BLaER1 treated with 17β-estradiol and CSF1 and Interleukin-3, amounts not matched to agents 10 nM and 100 nM (cell line): ENCODE measurements around the gene SEC14L2.
A peak's percentile ranks its signal among the peaks of the same experiment; 100 is the strongest.

ENCODE experiments used
- H3K27ac ChIP-seq, 11 experiments: shearing (Covaris generic); formaldehyde crosslinking; 2 replicates each; pipeline ENCODE4 v1.8.1; 2022
- H3K27me3 ChIP-seq, 11 experiments: shearing (Covaris generic); formaldehyde crosslinking; 2 replicates each; pipeline ENCODE4 v1.8.1; 2022
- H3K36me3 ChIP-seq, 11 experiments: shearing (Covaris generic); formaldehyde crosslinking; 2 replicates each; pipeline ENCODE4 v1.8.1; 2022
- H3K4me1 ChIP-seq, 10 experiments: shearing (Covaris generic); formaldehyde crosslinking; 2 replicates each; pipeline ENCODE4 v1.8.1; 2022
- H3K4me2 ChIP-seq, 11 experiments: shearing (Covaris generic); formaldehyde crosslinking; 2 replicates each; pipeline ENCODE4 v1.8.1; 2022
- H3K4me3 ChIP-seq, 10 experiments: shearing (Covaris generic); formaldehyde crosslinking; 2 replicates each; pipeline ENCODE4 v1.8.1; 2022
- H3K9ac ChIP-seq, 11 experiments: shearing (Covaris generic); formaldehyde crosslinking; 2 replicates each; pipeline ENCODE4 v1.8.1; 2022
- H3K9me3 ChIP-seq, 11 experiments: shearing (Covaris generic); formaldehyde crosslinking; replicated peaks in 1 of 11; 2 replicates each; pipeline ENCODE4 v1.8.1; 2022
- H4K20me1 ChIP-seq, 11 experiments: shearing (Covaris generic); formaldehyde crosslinking; 2 replicates each; pipeline ENCODE4 v1.8.1; 2022
- Cebpa-rat ChIP-seq, 11 experiments: shearing (Covaris generic); IDR thresholded peaks; 2 replicates each; pipeline ENCODE4 v1.8.1; 2022

Gene SEC14L2

GRCh38 chr22:30416837-30417236 is 20.0 kb downstream of the SEC14L2 start:
- Histone ChIP-seq H3K27me3 (no peaks in the 10 kb centered on the region), H4K20me1 (no peaks in the 10 kb centered on the region; a peak in 1 of 22 replicates), H3K9me3 (no peaks in the 10 kb centered on the region), H3K27ac (no peak overlapping the region), H3K4me1 (peaks cover 7 to 30% (median 18%) of the 10 kb centered on the region in 10 experiments), H3K9ac (no peak overlapping the region), H3K4me3 (no peak overlapping the region), H3K4me2 (no peak overlapping the region), H3K36me3 (peaks cover 39 to 84% (median 69%) of the 10 kb centered on the region in 11 experiments)
- TF ChIP-seq Cebpa-rat (IDR thresholded peaks at IDR 0.05) = no peak

- Histone ChIP-seq H3K27me3 (no peaks in the 10 kb centered on the region), H3K27ac (no peak overlapping the region; a peak in 1 of 22 replicates), H3K4me2 (peak overlapping the region in 5 of 11 experiments; percentile 46 to 100 (median 97); a peak in 11 of 22 replicates), H3K4me1 (peaks cover 36 to 52% (median 46%) of the 10 kb centered on the region in 10 experiments), H3K9me3 (no peaks in the 10 kb centered on the region), H3K9ac (peak overlapping the region in 2 of 11 experiments; percentile 46 to 85; a peak in 2 of 22 replicates), H4K20me1 (no peaks in the 10 kb centered on the region), H3K4me3 (no peak overlapping the region), H3K36me3 (peaks cover 29 to 48% (median 39%) of the 10 kb centered on the region in 11 experiments)
- TF ChIP-seq Cebpa-rat (IDR thresholded peaks at IDR 0.05) = no peak
Measured at GRCh38 chr22:30420347-30421125, 23.7 kb downstream of the SEC14L2 start.

- peaks cover 22 to 35% (median 27%) of the 10 kb centered on the region in 11 experiments for H3K36me3 ChIP-seq
- H3K9me3 ChIP-seq = no peaks in the 10 kb centered on the region
- H3K27me3 ChIP-seq = no peaks in the 10 kb centered on the region
- peaks cover 39 to 62% (median 53%) of the 10 kb centered on the region in 10 experiments for H3K4me1 ChIP-seq
- H3K4me3 ChIP-seq = peak overlapping the region in 6 of 10 experiments; percentile 65 to 95 (median 79); a peak in 7 of 20 replicates
- H3K27ac ChIP-seq = peak overlapping the region in 10 of 11 experiments; percentile 12 to 97 (median 90); a peak in 20 of 22 replicates
- peak overlapping the region; percentile 92 to 100 (median 97) for H3K4me2 ChIP-seq
- H3K9ac ChIP-seq = peak overlapping the region; percentile 85 to 91 (median 88); a peak in 21 of 22 replicates
- TF ChIP-seq Cebpa-rat (IDR thresholded peaks at IDR 0.05) = no peak
- peaks cover 0 to 4% (median 3%) of the 10 kb centered on the region in 11 experiments; a peak in 15 of 22 replicates for H4K20me1 ChIP-seq
Measured at GRCh38 chr22:30421695-30422480, 25.1 kb downstream of the SEC14L2 start.

- Histone ChIP-seq H3K9me3 (no peaks in the 10 kb centered on the region), H3K4me1 (peaks cover 45 to 68% (median 59%) of the 10 kb centered on the region in 10 experiments)
Measured at GRCh38 chr22:30422481-30423300, 25.9 kb downstream of the SEC14L2 start.

GRCh38 chr22:30423301-30423958 is 26.6 kb downstream of the SEC14L2 start:
- Histone ChIP-seq H4K20me1 (peaks cover 0 to 19% (median 17%) of the 10 kb centered on the region in 11 experiments; a peak in 17 of 22 replicates), H3K4me2 (peak overlapping the region; percentile 92 to 100 (median 97)), H3K27ac (peak overlapping the region; percentile 80 to 97 (median 90)), H3K9me3 (no peaks in the 10 kb centered on the region), H3K36me3 (peaks cover 23 to 35% (median 27%) of the 10 kb centered on the region in 11 experiments), H3K9ac (peak overlapping the region; percentile 85 to 91 (median 88)), H3K4me3 (peak overlapping the region; percentile 65 to 95 (median 82)), H3K4me1 (peaks cover 45 to 68% (median 59%) of the 10 kb centered on the region in 10 experiments), H3K27me3 (no peaks in the 10 kb centered on the region)
- TF ChIP-seq Cebpa-rat (IDR thresholded peaks at IDR 0.05) = no peak

More at GRCh38 chr22:30422481-30423300, 25.9 kb downstream of the SEC14L2 start:
- Histone ChIP-seq H3K36me3 (peaks cover 23 to 35% (median 27%) of the 10 kb centered on the region in 11 experiments), H3K27ac (peak overlapping the region; percentile 80 to 97 (median 90)), H3K9ac (peak overlapping the region; percentile 85 to 91 (median 88)), H4K20me1 (peaks cover 0 to 12% (median 10%) of the 10 kb centered on the region in 11 experiments; a peak in 16 of 22 replicates), H3K27me3 (no peaks in the 10 kb centered on the region), H3K4me2 (peak overlapping the region; percentile 92 to 100 (median 97)), H3K4me3 (peak overlapping the region; percentile 65 to 95 (median 82))
- no peak for TF ChIP-seq Cebpa-rat (IDR thresholded peaks at IDR 0.05)

- Histone ChIP-seq H3K27ac (peak overlapping the region; percentile 80 to 97 (median 90); a peak in 21 of 22 replicates), H3K4me3 (peak overlapping the region; percentile 73 to 95 (median 84)), H3K4me2 (peak overlapping the region; percentile 92 to 100 (median 97)), H3K9ac (peak overlapping the region; percentile 85 to 92 (median 90)), H3K4me1 (peaks cover 45 to 68% (median 59%) of the 10 kb centered on the region in 10 experiments), H3K36me3 (peaks cover 23 to 35% (median 27%) of the 10 kb centered on the region in 11 experiments), H4K20me1 (peaks cover 0 to 25% (median 23%) of the 10 kb centered on the region in 11 experiments; a peak in 17 of 22 replicates), H3K9me3 (no peaks in the 10 kb centered on the region), H3K27me3 (no peaks in the 10 kb centered on the region)
- TF ChIP-seq Cebpa-rat (IDR thresholded peaks at IDR 0.05) = no peak
Measured at GRCh38 chr22:30423959-30424533, 27.2 kb downstream of the SEC14L2 start.

GRCh38 chr22:30424534-30425326 is 27.9 kb downstream of the SEC14L2 start:
- Histone ChIP-seq H3K4me1 (peaks cover 45 to 68% (median 59%) of the 10 kb centered on the region in 10 experiments), H3K27me3 (no peaks in the 10 kb centered on the region), H3K4me3 (peak overlapping the region; percentile 73 to 95 (median 84)), H3K36me3 (peaks cover 24 to 37% (median 30%) of the 10 kb centered on the region in 11 experiments; a peak in 21 of 22 replicates), H4K20me1 (peaks cover 0 to 32% (median 25%) of the 10 kb centered on the region in 11 experiments; a peak in 17 of 22 replicates), H3K9me3 (no peaks in the 10 kb centered on the region), H3K27ac (peak overlapping the region; percentile 69 to 97 (median 90); a peak in 20 of 22 replicates), H3K9ac (peak overlapping the region; percentile 85 to 92 (median 90)), H3K4me2 (peak overlapping the region; percentile 73 to 100 (median 86))
- TF ChIP-seq Cebpa-rat (IDR thresholded peaks at IDR 0.05) = no peak
